H9 (cell line): ENCODE results near the gene ZGRF1. TPM values are rescaled to one million over a fixed set of nuclear protein-coding genes. Genes with fewer than 3 reads are reported as not detected.

Experiments used
- DNase-seq: peaks from one replicate; pipeline ENCODE4 v3.0.0-alpha.2; 2017
- H2AFZ ChIP-seq: one replicate; pipeline ENCODE4 v1.6.1; 2013; ENCODE audit warnings: mild to moderate bottlenecking, low read length, control low read depth, moderate library complexity
- H2AK5ac ChIP-seq: 2 replicates; pipeline ENCODE4 v1.6.1; 2013; ENCODE audit warnings: low read length, control low read depth, mixed read lengths; ENCODE audit not compliant: insufficient read length
- H2BK120ac ChIP-seq: one replicate; pipeline ENCODE4 v1.6.1; 2013; ENCODE audit warnings: low read depth, mild to moderate bottlenecking, low read length, control low read depth, inconsistent platforms; ENCODE audit not compliant: poor library complexity, severe bottlenecking
- H2BK12ac ChIP-seq: 2 replicates; pipeline ENCODE4 v1.6.1; 2013; ENCODE audit warnings: low read length, control low read depth, mixed read lengths, low read depth; ENCODE audit not compliant: insufficient read length
- H2BK15ac ChIP-seq: 2 replicates; pipeline ENCODE4 v1.6.1; 2013; ENCODE audit warnings: low read depth, low read length, control low read depth
- H2BK20ac ChIP-seq: one replicate; pipeline ENCODE4 v1.6.1; 2013; ENCODE audit warnings: low read depth, mild to moderate bottlenecking, low read length, control low read depth, inconsistent platforms; ENCODE audit not compliant: poor library complexity, severe bottlenecking
- H2BK5ac ChIP-seq: 2 replicates; pipeline ENCODE4 v1.6.1; 2013; ENCODE audit warnings: low read length, control low read depth, mixed read lengths; ENCODE audit not compliant: insufficient read length
- H3K14ac ChIP-seq: 2 replicates; pipeline ENCODE4 v1.6.1; 2013; ENCODE audit warnings: low read length, control low read depth; ENCODE audit not compliant: insufficient read depth
- H3K18ac ChIP-seq: 2 replicates; pipeline ENCODE4 v1.6.1; 2013; ENCODE audit warnings: low read depth, mild to moderate bottlenecking, mixed read lengths, low read length, control low read depth; ENCODE audit not compliant: insufficient read length
- H3K23ac ChIP-seq: 2 replicates; pipeline ENCODE4 v1.6.1; 2013; ENCODE audit warnings: low read length, control low read depth, mixed read lengths, low read depth; ENCODE audit not compliant: insufficient read length
- H3K23me2 ChIP-seq: 2 replicates; pipeline ENCODE4 v1.6.1; 2013; ENCODE audit warnings: low read depth, mild to moderate bottlenecking, mixed read lengths, low read length, control low read depth; ENCODE audit not compliant: insufficient read length, poor library complexity, severe bottlenecking
- H3K27ac ChIP-seq: 2 replicates; pipeline ENCODE4 v1.5.1; 2013; ENCODE audit warnings: low read length, control low read depth, mixed read lengths, low read depth; ENCODE audit not compliant: insufficient read length
- H3K27me3 ChIP-seq: 2 replicates; pipeline ENCODE4 v1.6.1; 2013; ENCODE audit warnings: low read length, control low read depth, inconsistent platforms; ENCODE audit not compliant: insufficient read depth
- H3K4ac ChIP-seq: 2 replicates; pipeline ENCODE4 v1.6.1; 2013; ENCODE audit warnings: low read depth, mild to moderate bottlenecking, control low read depth, inconsistent platforms, low read length, moderate library complexity
- H3K4me1 ChIP-seq: 2 replicates; pipeline ENCODE4 v1.6.1; 2013; ENCODE audit warnings: low read length, control low read depth, inconsistent platforms; ENCODE audit not compliant: insufficient read depth
- H3K4me2 ChIP-seq: 2 replicates; pipeline ENCODE4 v1.6.1; 2013; ENCODE audit warnings: low read length, control low read depth, mixed read lengths; ENCODE audit not compliant: insufficient read length, insufficient read depth
- H3K56ac ChIP-seq: 2 replicates; pipeline ENCODE4 v1.6.1; 2013; ENCODE audit warnings: low read depth, mild to moderate bottlenecking, mixed read lengths, low read length, control low read depth; ENCODE audit not compliant: insufficient read length
- H3K79me1 ChIP-seq: 2 replicates; pipeline ENCODE4 v1.6.1; 2013; ENCODE audit warnings: low read depth, mild to moderate bottlenecking, moderate library complexity, low read length, control low read depth, inconsistent platforms; ENCODE audit not compliant: insufficient read depth, poor library complexity, severe bottlenecking
- H3K79me2 ChIP-seq: 2 replicates; pipeline ENCODE4 v1.6.1; 2013; ENCODE audit warnings: low read length, control low read depth, inconsistent platforms; ENCODE audit not compliant: insufficient read depth
- H3K9ac ChIP-seq: 2 replicates; pipeline ENCODE4 v1.6.1; 2013; ENCODE audit warnings: low read length, control low read depth, mixed read lengths; ENCODE audit not compliant: insufficient read length; ENCODE audit errors: extremely low read depth
- H3K9me3 ChIP-seq: one replicate; pipeline ENCODE4 v1.6.1; 2013; ENCODE audit warnings: low read depth, low read length, inconsistent platforms; ENCODE audit not compliant: control insufficient read depth
- H3T11ph ChIP-seq: one replicate; pipeline ENCODE4 v1.6.1; 2013; ENCODE audit warnings: mild to moderate bottlenecking, low read length, control low read depth, inconsistent platforms
- H4K20me1 ChIP-seq: one replicate; pipeline ENCODE4 v1.6.1; 2013; ENCODE audit not compliant: control insufficient read depth, insufficient read length, insufficient read depth
- H4K5ac ChIP-seq: 2 replicates; pipeline ENCODE4 v1.6.1; 2013; ENCODE audit warnings: low read depth, mild to moderate bottlenecking, mixed read lengths, low read length, control low read depth; ENCODE audit not compliant: insufficient read length
- H4K8ac ChIP-seq: replicated peaks from 2 replicates; pipeline ENCODE4 v1.6.1; 2013; ENCODE audit warnings: low read length, control low read depth, mixed read lengths, low read depth; ENCODE audit not compliant: insufficient read length
- H4K91ac ChIP-seq: 2 replicates; pipeline ENCODE4 v1.6.1; 2013; ENCODE audit warnings: low read depth, mild to moderate bottlenecking, moderate library complexity, mixed read lengths, low read length, control low read depth; ENCODE audit not compliant: insufficient read length
- H3K27ac Mint-ChIP-seq, 3 experiments: 2 replicates in 2 of 3; 3 replicates in 1 of 3; pipeline ENCODE4 v1.8.0; 2020 to 2021; ENCODE audit warnings: mixed read lengths in 3 of 3, mild to moderate bottlenecking in 1 of 3, moderate library complexity in 1 of 3
- H3K27me3 Mint-ChIP-seq: 2 replicates; pipeline ENCODE4 v1.8.0; 2021; ENCODE audit warnings: low read depth, mild to moderate bottlenecking, moderate library complexity, mixed read lengths
- H3K36me3 Mint-ChIP-seq, 3 experiments: 2 replicates in 2 of 3; 3 replicates in 1 of 3; pipeline ENCODE4 v1.8.0; 2020 to 2021; ENCODE audit warnings: low read depth in 3 of 3, mixed read lengths in 3 of 3; ENCODE audit not compliant: insufficient read depth in 1 of 3
- H3K4me1 Mint-ChIP-seq, 2 experiments: 2 replicates each; pipeline ENCODE4 v1.8.0; 2020; ENCODE audit warnings: mixed read lengths in 2 of 2
- H3K4me3 Mint-ChIP-seq, 2 experiments: 2 replicates in 1 of 2; 3 replicates in 1 of 2; pipeline ENCODE4 v1.8.0; 2020 to 2021; ENCODE audit warnings: mild to moderate bottlenecking in 2 of 2, mixed read lengths in 2 of 2, moderate library complexity in 1 of 2
- H3K9me3 Mint-ChIP-seq, 2 experiments: 2 replicates in 1 of 2; 3 replicates in 1 of 2; pipeline ENCODE4 v1.8.0; 2020; ENCODE audit warnings: mild to moderate bottlenecking in 2 of 2, mixed read lengths in 2 of 2, moderate library complexity in 1 of 2
- WGBS: extraction: QIAGEN DNeasy Blood & Tissue Kit; methylation state at CpG from one replicate; pipeline ENCODE4 v1.1.7; 2013; ENCODE audit warnings: missing lambda C conversion rate, low lambda C conversion rate, mixed read lengths; ENCODE audit not compliant: insufficient read length; ENCODE audit errors: extremely low coverage; 5-methylcytosine and 5-hydroxymethylcytosine counted together
- total RNA-seq: library from RNA; stranded (reverse); gene quantifications from 2 replicates; pipeline ENCODE4 v1.2.1, GENCODE V29; 2021
- TF ChIP-seq, protein P1 (sequence below): fragments of 200-600 bp; sonication (generic); conservative IDR thresholded peaks from 3 replicates; pipeline ENCODE4 v1.8.0; 2021; ENCODE audit warnings: antibody characterized with exemption, mild to moderate bottlenecking

The ZGRF1 gene
- total RNA-seq, 1 experiment from 2014 or later, result 38.3 TPM

DNA sequence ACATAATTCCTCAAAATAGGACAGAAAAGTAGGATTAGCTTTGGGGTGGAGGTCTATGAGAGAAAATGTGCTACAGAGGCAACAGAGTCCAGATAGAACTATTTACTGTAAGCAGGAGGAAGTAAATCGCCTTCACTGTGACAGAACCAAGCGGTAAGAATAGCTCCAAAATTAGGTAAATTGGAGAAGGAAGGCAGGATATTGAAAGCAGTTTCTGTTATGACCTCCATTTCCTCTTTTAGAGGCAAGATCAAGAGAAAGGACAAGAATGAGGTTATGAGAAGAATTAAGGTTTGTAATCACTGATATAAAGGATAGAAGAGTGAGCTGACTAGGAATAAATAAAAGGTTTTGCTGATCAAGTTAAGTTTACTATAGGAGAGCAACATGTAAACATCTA, 76.6 kb downstream of the ZGRF1 start:
- Histone ChIP-seq H3K14ac (no peak overlapping the region), H2AK5ac (no peak overlapping the region), H3K79me2 (no peaks in the 10 kb centered on the region), H3K56ac (no peak overlapping the region), H2BK5ac (no peak overlapping the region), H3K79me1 (no peaks in the 10 kb centered on the region), H3K4me2 (no peak overlapping the region), H3K27ac (no peak overlapping the region), H2BK15ac (no peak overlapping the region), H4K91ac (no peak overlapping the region), H3K27me3 (no peaks in the 10 kb centered on the region), H3K9ac (no peak overlapping the region), H3K4me1 (no peaks in the 10 kb centered on the region), H3K4ac (no peak overlapping the region), H2BK120ac (no peak overlapping the region), H4K8ac (no peak overlapping the region), H3K23ac (no peak overlapping the region), H3K18ac (no peak overlapping the region), H2BK20ac (no peak overlapping the region), H3K23me2 (no peaks in the 10 kb centered on the region), H2AFZ (no peak overlapping the region), H3T11ph (no peak overlapping the region), H4K5ac (no peak overlapping the region), H2BK12ac (no peak overlapping the region), H3K9me3 (no peaks in the 10 kb centered on the region), H4K20me1 (no peaks in the 10 kb centered on the region)
- H3K27me3 Mint-ChIP-seq, result no peaks in the 10 kb centered on the region
- H3K27ac Mint-ChIP-seq, result no peak overlapping the region
- no CpG with 5 or more reads among the region's 2 CpGs for WGBS
- H3K36me3 Mint-ChIP-seq, result peaks cover 7 to 28% (median 18%) of the 10 kb centered on the region in 3 experiments
- H3K4me3 Mint-ChIP-seq, result no peak overlapping the region
- H3K9me3 Mint-ChIP-seq, result no peaks in the 10 kb centered on the region
- peaks cover 7 to 9% of the 10 kb centered on the region in 2 experiments for H3K4me1 Mint-ChIP-seq
- TF ChIP-seq, protein P1, sequence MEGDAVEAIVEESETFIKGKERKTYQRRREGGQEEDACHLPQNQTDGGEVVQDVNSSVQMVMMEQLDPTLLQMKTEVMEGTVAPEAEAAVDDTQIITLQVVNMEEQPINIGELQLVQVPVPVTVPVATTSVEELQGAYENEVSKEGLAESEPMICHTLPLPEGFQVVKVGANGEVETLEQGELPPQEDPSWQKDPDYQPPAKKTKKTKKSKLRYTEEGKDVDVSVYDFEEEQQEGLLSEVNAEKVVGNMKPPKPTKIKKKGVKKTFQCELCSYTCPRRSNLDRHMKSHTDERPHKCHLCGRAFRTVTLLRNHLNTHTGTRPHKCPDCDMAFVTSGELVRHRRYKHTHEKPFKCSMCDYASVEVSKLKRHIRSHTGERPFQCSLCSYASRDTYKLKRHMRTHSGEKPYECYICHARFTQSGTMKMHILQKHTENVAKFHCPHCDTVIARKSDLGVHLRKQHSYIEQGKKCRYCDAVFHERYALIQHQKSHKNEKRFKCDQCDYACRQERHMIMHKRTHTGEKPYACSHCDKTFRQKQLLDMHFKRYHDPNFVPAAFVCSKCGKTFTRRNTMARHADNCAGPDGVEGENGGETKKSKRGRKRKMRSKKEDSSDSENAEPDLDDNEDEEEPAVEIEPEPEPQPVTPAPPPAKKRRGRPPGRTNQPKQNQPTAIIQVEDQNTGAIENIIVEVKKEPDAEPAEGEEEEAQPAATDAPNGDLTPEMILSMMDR, result no peak
- no peak for DNase-seq
